Right lobe of liver (tissue), 4 donors: Measurements from ENCODE around the gene RUVBL2.

Experiments used
- CTCF ChIP-seq, 4 donors: fragments of 200-600 bp in 3 of 4; fragments of 450-650 bp in 1 of 4; IDR thresholded peaks; one replicate each; pipeline versions ENCODE4 v1.5.1 to v1.8.0; 2016 to 2022; ENCODE audit warnings: antibody characterized with exemption in 4 of 4, mild to moderate bottlenecking in 2 of 4
- POLR2A ChIP-seq: fragments of 450-650 bp; IDR thresholded peaks from one replicate; pipeline ENCODE4 v1.6.1; 2017; ENCODE audit warnings: antibody characterized with exemption, mild to moderate bottlenecking
- donor health status: DM: no; HTN: no; CAD: no.
- donor health status: DM: no; HTN: no; CAD: no.
- donor health status: DM: no; HTN: yes; CAD: no.

- TF ChIP-seq CTCF (IDR thresholded peaks at IDR 0.05) (no peak), POLR2A (no peak)
Observed at GRCh38 chr19:48968813-48969218, 24.9 kb upstream of the RUVBL2 start.
